ENCODE results near the gene VTI1A. TPM values are rescaled to one million over a fixed set of nuclear protein-coding genes. Genes with fewer than 3 reads are reported as not detected.
A peak's percentile ranks its signal among the peaks of the same experiment; 100 is the strongest.

Gene VTI1A
- polyA plus RNA-seq, 1 of the 3 experiments (the other 2 are of a cell fraction), result 8.3 TPM

- Histone ChIP-seq H3K4me1 (ENCODE audit: control insufficient read depth in 1 of 2, insufficient read depth in 2 of 2, low read depth in 1 of 2, low read length in 1 of 2) (peaks cover 8 to 30% of the 10 kb centered on the region in 2 experiments; a peak in 3 of 4 replicates), H3K27me3 (ENCODE audit: insufficient read depth) (no peaks in the 10 kb centered on the region), H2AFZ (ENCODE audit: low read depth) (no peak overlapping the region), H3K27ac (ENCODE audit: low read depth in 2 of 2, low read length in 1 of 2) (0 out of 4 replicates have a peak overlapping the region, but pooled peaks of 1 of the 2 experiments have one; percentile 12), H4K20me1 (ENCODE audit: insufficient read depth) (no peaks in the 10 kb centered on the region), H3K9me2 (no peaks in the 10 kb centered on the region), H3K4me2 (no peak overlapping the region), H3K4me3 (ENCODE audit: low read depth in 2 of 2, low read length in 1 of 2) (no peak overlapping the region), H3K79me2 (ENCODE audit: insufficient read depth) (no peaks in the 10 kb centered on the region), H3K36me3 (replicated peaks in 1 of 2; ENCODE audit: control insufficient read depth in 1 of 2, insufficient read depth in 2 of 2, low read length in 1 of 2) (no peaks in the 10 kb centered on the region), H3K9ac (no peak overlapping the region), H3F3A (replicated peaks; ENCODE audit: insufficient read depth) (no peaks in the 10 kb centered on the region), H3K9me3 (no peaks in the 10 kb centered on the region)
- TF ChIP-seq ZBTB33 (IDR thresholded peaks at IDR 0.05; ENCODE audit: borderline replicate concordance, low read depth), result no peak
- TF ChIP-seq MAX (IDR thresholded peaks at IDR 0.05; ENCODE audit: low read depth), result no peak
- no peak for TF ChIP-seq MEF2A (IDR thresholded peaks at IDR 0.05; ENCODE audit: borderline replicate concordance, low read depth)
- TF ChIP-seq GATA2 (CRISPR knock-in tag; IDR thresholded peaks at IDR 0.05), result no peak
- no peak for TF ChIP-seq PBX3 (IDR thresholded peaks at IDR 0.05)
- no peak for TF ChIP-seq TCF12 (IDR thresholded peaks at IDR 0.05)
- no peak for TF ChIP-seq POLR2AphosphoS5 (IDR thresholded peaks at IDR 0.05; ENCODE audit: low read depth, low read length)
- TF ChIP-seq FOXM1 (IDR thresholded peaks at IDR 0.05; ENCODE audit: low read depth), result no peak
- TF ChIP-seq YY1 (IDR thresholded peaks at IDR 0.05; ENCODE audit: low read depth), result no peak
- CTCF ChIA-PET, result interaction anchor here (0.6 to 2.6 kb wide), 3 partner anchors 371 to 629 kb away, joined by 3 to 8 read pairs (median 4); no protein-coding TSS in a partner anchor
- DNase-seq, result no peak
- POLR2A ChIA-PET, result interaction anchor here (0.6 kb wide), 1 partner anchor 256 kb away, joined by 6 read pairs; no protein-coding TSS in a partner anchor
- 83% methylated on average over 7 of the region's 7 CpGs for WGBS (ENCODE audit: low lambda C conversion rate)
Observed at GRCh38 chr10:112756235-112756527, 309.2 kb downstream of the VTI1A start.

- Histone ChIP-seq H3K27me3 (ENCODE audit: insufficient read depth) (no peaks in the 10 kb centered on the region), H2AFZ (ENCODE audit: low read depth) (no peak overlapping the region), H3K4me2 (no peak overlapping the region), H3K4me3 (ENCODE audit: low read depth in 2 of 2, low read length in 1 of 2) (no peak overlapping the region), H3K9me3 (no peaks in the 10 kb centered on the region), H3K79me2 (ENCODE audit: insufficient read depth) (no peaks in the 10 kb centered on the region), H3K27ac (ENCODE audit: low read depth in 2 of 2, low read length in 1 of 2) (no peak overlapping the region), H3K9me2 (no peaks in the 10 kb centered on the region), H3K9ac (no peak overlapping the region), H3K36me3 (replicated peaks in 1 of 2; ENCODE audit: control insufficient read depth in 1 of 2, insufficient read depth in 2 of 2, low read length in 1 of 2) (no peaks in the 10 kb centered on the region), H4K20me1 (ENCODE audit: insufficient read depth) (no peaks in the 10 kb centered on the region), H3F3A (replicated peaks; ENCODE audit: insufficient read depth) (no peaks in the 10 kb centered on the region), H3K4me1 (ENCODE audit: control insufficient read depth in 1 of 2, insufficient read depth in 2 of 2, low read depth in 1 of 2, low read length in 1 of 2) (peaks cover 8 to 26% of the 10 kb centered on the region in 2 experiments; a peak in 3 of 4 replicates)
- ChIA-PET CTCF (interaction anchor here (1.4 kb wide), 1 partner anchor 15 kb away, joined by 5 read pairs; no protein-coding TSS in a partner anchor), POLR2A (no interaction called here)
- TF ChIP-seq CHD2 (IDR thresholded peaks at IDR 0.05; ENCODE audit: low read length, partially characterized antibody) (no peak), USF1 (IDR thresholded peaks at IDR 0.05; ENCODE audit: borderline replicate concordance, low read depth) (no peak), SMC3 (IDR thresholded peaks at IDR 0.05; ENCODE audit: low read depth, low read length) (no peak), POLR2AphosphoS5 (IDR thresholded peaks at IDR 0.05; ENCODE audit: low read depth, low read length) (no peak), FOXJ3 (CRISPR knock-in tag; IDR thresholded peaks at IDR 0.05) (no peak), RAD21 (IDR thresholded peaks at IDR 0.05; ENCODE audit: low read length) (no peak)
- no peak for DNase-seq
- 40% methylated on average over 2 of the region's 2 CpGs for WGBS (ENCODE audit: low lambda C conversion rate)
Observed at GRCh38 chr10:112758961-112759360, 311.9 kb downstream of the VTI1A start.
